ENCODE measurements around the gene SLC9A9.

The SLC9A9 gene

GRCh38 chr3:143295201-143296080 is 552.8 kb downstream of the SLC9A9 start:
- TF ChIP-seq, protein P1, sequence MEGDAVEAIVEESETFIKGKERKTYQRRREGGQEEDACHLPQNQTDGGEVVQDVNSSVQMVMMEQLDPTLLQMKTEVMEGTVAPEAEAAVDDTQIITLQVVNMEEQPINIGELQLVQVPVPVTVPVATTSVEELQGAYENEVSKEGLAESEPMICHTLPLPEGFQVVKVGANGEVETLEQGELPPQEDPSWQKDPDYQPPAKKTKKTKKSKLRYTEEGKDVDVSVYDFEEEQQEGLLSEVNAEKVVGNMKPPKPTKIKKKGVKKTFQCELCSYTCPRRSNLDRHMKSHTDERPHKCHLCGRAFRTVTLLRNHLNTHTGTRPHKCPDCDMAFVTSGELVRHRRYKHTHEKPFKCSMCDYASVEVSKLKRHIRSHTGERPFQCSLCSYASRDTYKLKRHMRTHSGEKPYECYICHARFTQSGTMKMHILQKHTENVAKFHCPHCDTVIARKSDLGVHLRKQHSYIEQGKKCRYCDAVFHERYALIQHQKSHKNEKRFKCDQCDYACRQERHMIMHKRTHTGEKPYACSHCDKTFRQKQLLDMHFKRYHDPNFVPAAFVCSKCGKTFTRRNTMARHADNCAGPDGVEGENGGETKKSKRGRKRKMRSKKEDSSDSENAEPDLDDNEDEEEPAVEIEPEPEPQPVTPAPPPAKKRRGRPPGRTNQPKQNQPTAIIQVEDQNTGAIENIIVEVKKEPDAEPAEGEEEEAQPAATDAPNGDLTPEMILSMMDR (IDR thresholded peaks at IDR 0.05; ENCODE audit: control extremely low read depth, extremely low read depth, low read depth, missing control alignments) = no peak
- CTCF ChIA-PET = interaction anchor here (1.0 to 2.1 kb wide), 5 partner anchors 9 to 380 kb away, joined by 3 to 7 read pairs (median 3); no protein-coding TSS in a partner anchor
- no peak for DNase-seq (ENCODE audit: extremely low spot score)
- POLR2A ChIA-PET = no interaction called here

GRCh38 chr3:143294188-143294587 is 554.1 kb downstream of the SLC9A9 start:
- ChIA-PET CTCF (interaction anchor here (1.7 to 2.1 kb wide), 2 partner anchors 16 to 135 kb away, joined by 3 to 6 read pairs; no protein-coding TSS in a partner anchor), POLR2A (no interaction called here)
- DNase-seq (ENCODE audit: extremely low spot score) = peak; percentile 20
- TF ChIP-seq, protein P1 (IDR thresholded peaks at IDR 0.05; ENCODE audit: control extremely low read depth, extremely low read depth, low read depth, missing control alignments) = no peak

- TF ChIP-seq, protein P1 (IDR thresholded peaks at IDR 0.05; ENCODE audit: control extremely low read depth, extremely low read depth, low read depth, missing control alignments) = no peak
- DNase-seq (ENCODE audit: extremely low spot score) = no peak
- ChIA-PET CTCF (interaction anchor here (0.9 to 2.3 kb wide), 5 partner anchors 9 to 57 kb away, joined by 3 to 6 read pairs (median 4); no protein-coding TSS in a partner anchor), POLR2A (no interaction called here)
These were observed 556.3 kb downstream of the SLC9A9 start for GRCh38 chr3:143291836-143292447.

DNA sequence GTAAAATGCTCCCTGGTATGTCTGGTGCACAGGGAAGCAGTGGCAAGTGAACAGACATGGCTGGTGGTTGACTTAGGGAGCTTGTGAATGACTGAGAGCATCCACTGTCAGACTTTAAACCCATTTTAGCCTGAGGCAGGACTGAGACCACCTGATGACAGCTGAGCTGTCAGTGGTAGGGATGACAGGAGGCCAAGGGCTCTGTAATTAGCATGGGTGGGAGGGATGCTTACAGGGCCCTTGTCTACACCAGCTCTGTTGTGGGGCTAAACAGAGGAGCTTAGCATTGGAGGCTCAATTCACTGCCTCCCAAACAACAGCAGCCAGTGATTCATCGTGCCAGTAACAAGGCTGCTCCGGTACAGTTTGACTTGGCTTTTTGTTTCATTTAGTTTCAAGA is 559.3 kb downstream of the SLC9A9 start:
- POLR2A ChIA-PET = no interaction called here
- no peak for DNase-seq (ENCODE audit: extremely low spot score)
- CTCF ChIA-PET = interaction anchor here (1.1 to 4.7 kb wide), 6 partner anchors 10 to 157 kb away, joined by 3 to 18 read pairs (median 4); no protein-coding TSS in a partner anchor
- TF ChIP-seq, protein P1 (IDR thresholded peaks at IDR 0.05; ENCODE audit: control extremely low read depth, extremely low read depth, low read depth, missing control alignments) = no peak

DNA sequence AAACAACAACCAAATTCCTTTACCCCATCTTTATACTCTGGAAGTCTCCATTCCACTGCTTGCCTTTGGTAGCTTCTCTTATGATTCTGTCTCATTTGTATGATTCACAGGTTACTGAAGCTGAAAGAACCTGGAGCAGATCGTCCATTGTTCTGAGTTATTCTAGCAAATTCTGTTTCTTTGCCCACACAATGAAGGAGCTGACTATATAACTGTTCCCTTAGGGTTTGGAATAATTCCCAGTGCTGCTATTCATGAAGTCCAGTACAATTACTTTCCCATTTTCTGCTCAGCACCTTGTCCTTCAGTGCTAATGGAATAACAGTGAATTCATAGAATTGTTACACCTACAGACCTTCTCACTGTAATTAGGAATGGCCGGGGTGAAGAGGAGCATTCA is 560.9 kb downstream of the SLC9A9 start:
- TF ChIP-seq, protein P1 (IDR thresholded peaks at IDR 0.05; ENCODE audit: control extremely low read depth, extremely low read depth, low read depth, missing control alignments) = no peak
- ChIA-PET POLR2A (no interaction called here), CTCF (interaction anchor here (1.0 to 4.7 kb wide), 4 partner anchors 10 to 75 kb away, joined by 3 to 18 read pairs (median 5); no protein-coding TSS in a partner anchor)
- no peak for DNase-seq (ENCODE audit: extremely low spot score)

DNA sequence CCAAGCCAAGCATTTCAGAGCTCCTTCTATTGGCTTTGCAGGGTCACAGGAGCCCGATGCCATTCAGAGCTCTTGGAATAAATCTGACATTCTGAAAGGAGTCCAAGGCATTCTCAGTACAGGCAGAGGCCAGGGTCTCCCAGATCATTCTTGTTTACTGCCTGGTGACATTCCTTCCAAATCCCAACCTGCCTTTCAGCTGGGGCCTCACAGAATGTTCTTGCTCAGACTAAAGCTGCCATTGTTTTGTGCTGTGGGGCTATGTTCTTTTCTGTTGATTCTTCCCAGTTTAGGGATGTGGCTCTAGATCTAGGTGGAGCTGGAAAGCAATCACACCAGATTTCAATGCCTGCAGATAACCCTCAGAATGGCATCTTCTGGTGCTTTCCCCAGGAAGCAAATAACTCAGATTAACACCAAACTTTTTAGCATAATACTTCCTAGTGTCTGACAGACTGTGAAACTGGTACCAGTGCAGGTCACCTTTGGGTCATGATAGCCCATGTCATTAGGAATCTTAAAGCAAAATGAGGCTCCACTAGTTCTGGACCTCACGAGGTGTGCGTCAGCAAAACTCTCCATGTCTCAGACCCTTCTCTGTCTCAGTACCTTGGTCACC is 561.8 kb downstream of the SLC9A9 start:
- POLR2A ChIA-PET = no interaction called here
- CTCF ChIA-PET = interaction anchor here (1.3 to 4.7 kb wide), 6 partner anchors 9 to 62 kb away, joined by 3 to 18 read pairs (median 6); no protein-coding TSS in a partner anchor
- TF ChIP-seq, protein P1 (IDR thresholded peaks at IDR 0.05; ENCODE audit: control extremely low read depth, extremely low read depth, low read depth, missing control alignments) = no peak
- no peak for DNase-seq (ENCODE audit: extremely low spot score)
